A549 (cell line): ENCODE results near the gene ALDH6A1.
"Not testable (repeated sequence)": the region's sequence is repeated elsewhere in the genome, so short reads cannot be mapped to it uniquely, and the experiment has no call there.

Experiments
- CEBPB ChIP-seq, 2 experiments: fragments of >200 bp in 1 of 2; sonication (Bioruptor Twin) in 1 of 2; formaldehyde crosslinking in 1 of 2; IDR thresholded peaks; 2 replicates each; pipeline ENCODE4 v1.6.1; 2012 to 2016
- CHD2 ChIP-seq: fragments of 150-350 bp; IDR thresholded peaks from 2 replicates; pipeline ENCODE4 v1.6.1; 2014; ENCODE audit warnings: low read length; ENCODE audit not compliant: partially characterized antibody
- CHD4 ChIP-seq: fragments of 200-600 bp; sonication (generic); IDR thresholded peaks from 2 replicates; pipeline ENCODE4 v1.6.1; 2016; ENCODE audit warnings: antibody characterized with exemption, mild to moderate bottlenecking, borderline replicate concordance
- ESRRA ChIP-seq: fragments of 150-350 bp; IDR thresholded peaks from 2 replicates; pipeline ENCODE4 v1.6.1; 2014; ENCODE audit warnings: mild to moderate bottlenecking, low read length, borderline replicate concordance
- HDAC2 ChIP-seq: fragments of 200-600 bp; sonication (generic); IDR thresholded peaks from 2 replicates; pipeline ENCODE4 v1.6.1; 2016
- JUN ChIP-seq, 2 experiments: fragments of >200 bp; sonication (Bioruptor Twin); formaldehyde crosslinking; IDR thresholded peaks; 2 replicates in 1 of 2; 3 replicates in 1 of 2; pipeline ENCODE4 v1.6.1; 2016 to 2017
- NR3C1 ChIP-seq: fragments of >200 bp; sonication (Bioruptor Twin); formaldehyde crosslinking; IDR thresholded peaks from 3 replicates; pipeline ENCODE4 v1.6.1; 2017
- POLR2A ChIP-seq: IDR thresholded peaks from 2 replicates; pipeline ENCODE4 v1.6.1; 2012; ENCODE audit warnings: mild to moderate bottlenecking, low read length
- RAD21 ChIP-seq, 2 experiments: fragments of >200 bp in 1 of 2; sonication (Bioruptor Twin) in 1 of 2; formaldehyde crosslinking in 1 of 2; IDR thresholded peaks in 1 of 2; conservative IDR thresholded peaks in 1 of 2; 2 replicates in 1 of 2; 3 replicates in 1 of 2; pipeline ENCODE4 v1.6.1; 2012 to 2018; ENCODE audit warnings: inconsistent platforms in 1 of 2
- RFX5 ChIP-seq: fragments of 450-650 bp; IDR thresholded peaks from 2 replicates; pipeline ENCODE4 v1.7.1; 2014; ENCODE audit warnings: antibody characterized with exemption, mild to moderate bottlenecking, moderate library complexity
- ZC3H11A ChIP-seq: fragments of 450-650 bp; IDR thresholded peaks from 2 replicates; pipeline ENCODE4 v1.6.1; 2014; ENCODE audit warnings: antibody characterized with exemption, mild to moderate bottlenecking
- TF ChIP-seq, protein P1 (sequence below): fragments of >200 bp; sonication (Bioruptor Twin); formaldehyde crosslinking; IDR thresholded peaks from 3 replicates; pipeline ENCODE4 v1.5.1; 2016

DNA sequence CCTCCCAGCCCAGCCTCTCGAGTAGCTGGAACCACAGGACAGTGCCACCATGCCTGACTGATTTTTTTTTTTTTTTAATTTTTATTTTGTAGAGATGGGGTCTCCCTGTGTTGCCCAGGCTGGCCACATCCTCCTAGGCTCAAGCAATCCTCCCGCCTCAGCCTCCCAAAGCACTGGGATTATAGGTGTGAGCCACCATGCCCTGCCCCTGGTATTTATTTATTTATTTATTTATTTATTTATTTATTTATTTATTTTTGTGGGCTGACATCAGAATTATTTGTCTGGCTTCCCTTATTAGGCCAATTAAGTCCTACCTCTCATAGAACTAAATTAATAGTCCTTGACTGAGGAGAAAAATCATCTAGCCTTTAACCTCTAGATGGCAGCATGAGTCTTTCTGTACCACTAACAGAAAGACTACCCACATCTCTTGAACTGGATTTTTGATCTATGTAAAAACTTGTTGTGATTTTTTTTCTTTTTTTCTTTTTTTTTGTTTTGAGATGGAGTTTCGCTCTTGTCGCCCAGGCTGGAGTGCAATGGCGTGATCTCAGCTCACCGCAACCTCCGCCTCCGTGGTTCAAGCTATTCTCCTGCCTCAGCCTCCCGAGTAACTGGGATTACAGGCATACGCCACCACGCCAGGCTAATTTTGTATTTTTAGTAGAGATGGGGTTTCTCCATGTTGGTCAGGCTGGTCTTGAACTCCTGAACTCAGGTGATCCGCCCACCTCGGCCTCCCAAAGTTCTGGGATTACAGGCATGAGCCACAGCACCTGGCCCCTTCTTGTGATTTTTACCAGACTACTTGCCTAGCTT, 27.4 kb upstream of the ALDH6A1 start:
- not testable (repeated sequence) for TF ChIP-seq POLR2A; CHD2; CEBPB (IDR thresholded peaks at IDR 0.05); NR3C1; HDAC2; ESRRA; JUN (IDR thresholded peaks at IDR 0.05); CHD4; RFX5
- TF ChIP-seq, protein P1, sequence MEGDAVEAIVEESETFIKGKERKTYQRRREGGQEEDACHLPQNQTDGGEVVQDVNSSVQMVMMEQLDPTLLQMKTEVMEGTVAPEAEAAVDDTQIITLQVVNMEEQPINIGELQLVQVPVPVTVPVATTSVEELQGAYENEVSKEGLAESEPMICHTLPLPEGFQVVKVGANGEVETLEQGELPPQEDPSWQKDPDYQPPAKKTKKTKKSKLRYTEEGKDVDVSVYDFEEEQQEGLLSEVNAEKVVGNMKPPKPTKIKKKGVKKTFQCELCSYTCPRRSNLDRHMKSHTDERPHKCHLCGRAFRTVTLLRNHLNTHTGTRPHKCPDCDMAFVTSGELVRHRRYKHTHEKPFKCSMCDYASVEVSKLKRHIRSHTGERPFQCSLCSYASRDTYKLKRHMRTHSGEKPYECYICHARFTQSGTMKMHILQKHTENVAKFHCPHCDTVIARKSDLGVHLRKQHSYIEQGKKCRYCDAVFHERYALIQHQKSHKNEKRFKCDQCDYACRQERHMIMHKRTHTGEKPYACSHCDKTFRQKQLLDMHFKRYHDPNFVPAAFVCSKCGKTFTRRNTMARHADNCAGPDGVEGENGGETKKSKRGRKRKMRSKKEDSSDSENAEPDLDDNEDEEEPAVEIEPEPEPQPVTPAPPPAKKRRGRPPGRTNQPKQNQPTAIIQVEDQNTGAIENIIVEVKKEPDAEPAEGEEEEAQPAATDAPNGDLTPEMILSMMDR: peak; percentile 74
- peak; percentile 36; the same call in 1 of the 2 replicates for TF ChIP-seq ZC3H11A
- TF ChIP-seq RAD21 (conservative IDR thresholded peaks at IDR 0.05 in 1 of 2, IDR thresholded peaks at IDR 0.05 in 1 of 2): peak; percentile 76
